Measurements from ENCODE around the gene SERPINA5. TPM values are rescaled to one million over a fixed set of nuclear protein-coding genes. Genes with fewer than 3 reads are reported as not detected.

The SERPINA5 gene
- total and polyA plus RNA-seq, 10 of the 15 experiments (the other 5 are each of a cell fraction or from before 2014, with no cell fraction given), result 0.90 TPM; not detected in 9

- RAD21 ChIA-PET (ENCODE audit: unreplicated experiment), result no interaction called here
- CTCF ChIA-PET, result no interaction called here
- ATAC-seq, result no peak
Observed at GRCh38 chr14:94631536-94632304, 50.5 kb downstream of the SERPINA5 start.

More at GRCh38 chr14:94631536-94632304, 50.5 kb downstream of the SERPINA5 start:
- DNase-seq (ENCODE audit: low read depth, low spot score) (no peak), FAIRE-seq (no peak)
- Histone ChIP-seq H3K36me3 (ENCODE audit: control insufficient read depth in 2 of 2, insufficient read depth in 2 of 2, low read length in 1 of 2) (no peaks in the 10 kb centered on the region), H3K9ac (ENCODE audit: control insufficient read depth, insufficient read depth, low read length) (no peak overlapping the region), H3K9me3 (replicated peaks; ENCODE audit: control insufficient read depth, insufficient read depth, low read length) (no peaks in the 10 kb centered on the region), H2AFZ (ENCODE audit: control insufficient read depth, low read depth, low read length) (no peak overlapping the region), H3K4me1 (ENCODE audit: control insufficient read depth, insufficient read depth, low read length) (no peaks in the 10 kb centered on the region), H3K4me3 (no peak overlapping the region), H3K4me2 (ENCODE audit: control insufficient read depth, insufficient read depth) (no peak overlapping the region), H4K20me1 (ENCODE audit: control insufficient read depth, insufficient read depth) (no peaks in the 10 kb centered on the region), H3K27ac (ENCODE audit: control insufficient read depth, insufficient read depth) (no peak overlapping the region), H3K79me2 (ENCODE audit: control insufficient read depth, insufficient read depth, low read length) (no peaks in the 10 kb centered on the region), H3K27me3 (replicated peaks in 1 of 2; ENCODE audit: control insufficient read depth in 2 of 2, insufficient read depth in 2 of 2, low read length in 1 of 2) (no peaks in the 10 kb centered on the region)
- ChIA-PET SMC1A (ENCODE audit: uncharacterized antibody, unreplicated experiment) (no interaction called here), POLR2A (no interaction called here)
- 46% methylated on average over 7 of the region's 7 CpGs for WGBS (ENCODE audit: insufficient coverage, insufficient replicate concordance, low lambda C conversion rate, missing lambda C conversion rate)
- BruUV-seq (replicated peaks), result no TSS peak
- TF ChIP-seq RFX5 (IDR thresholded peaks at IDR 0.05; ENCODE audit: low read depth, low read length) (no peak), MXI1 (IDR thresholded peaks at IDR 0.05; ENCODE audit: low read depth, low read length) (no peak), BCL11A (IDR thresholded peaks at IDR 0.05; ENCODE audit: low read depth, low read length) (no peak), ZBTB40 (IDR thresholded peaks at IDR 0.05; ENCODE audit: borderline replicate concordance) (no peak), CHD2 (IDR thresholded peaks at IDR 0.05; ENCODE audit: borderline replicate concordance, low read depth, low read length) (no peak), TAF1 (IDR thresholded peaks at IDR 0.05; ENCODE audit: borderline replicate concordance, low read depth, low read length) (no peak), CBFB (IDR thresholded peaks at IDR 0.05; ENCODE audit: low read depth) (no peak), ESRRA (IDR thresholded peaks at IDR 0.05; ENCODE audit: low read length) (no peak), ZNF24 (IDR thresholded peaks at IDR 0.05) (no peak), SMARCA5 (IDR thresholded peaks at IDR 0.05) (no peak), ETV6 (conservative IDR thresholded peaks at IDR 0.05 in 1 of 2, IDR thresholded peaks at IDR 0.05 in 1 of 2; ENCODE audit: borderline replicate concordance in 1 of 2, low read depth in 1 of 2) (no peak), NRF1 (conservative IDR thresholded peaks at IDR 0.05; ENCODE audit: low read depth, low read length) (no peak), ASH2L (IDR thresholded peaks at IDR 0.05; ENCODE audit: borderline replicate concordance, low read depth) (no peak), CHD4 (IDR thresholded peaks at IDR 0.05) (no peak), GABPA (IDR thresholded peaks at IDR 0.05; ENCODE audit: low read depth) (no peak), PKNOX1 (IDR thresholded peaks at IDR 0.05) (no peak), NR2C1 (IDR thresholded peaks at IDR 0.05) (no peak)
- intact Hi-C loops (cut with micrococcal nuclease; ENCODE audit: unreplicated experiment), result no loop called here
- in situ Hi-C loops (cut with MboI), result no loop called here
